H1 (cell line): ENCODE measurements around the gene HEATR5A. TPM values are rescaled to one million over a fixed set of nuclear protein-coding genes. Genes with fewer than 3 reads are reported as not detected.

Experiments used
- CTCF ChIA-PET: fragments of 300-600 bp; sonication (Branson Sonifier 250); formaldehyde crosslinking; loops from one replicate; lab custom pipeline; 2021; ENCODE audit not compliant: partially characterized antibody; lab: Charles Lee
- POLR2A ChIA-PET: fragments of 300-600 bp; sonication (Branson Sonifier 250); formaldehyde crosslinking; loops from one replicate; lab custom pipeline; 2021; ENCODE audit warnings: inconsistent platforms; ENCODE audit not compliant: partially characterized antibody; lab: Charles Lee
- DNase-seq, 2 experiments: peaks; one replicate each; pipeline versions ENCODE4 v3.0.0 to v3.0.0-alpha.2; 2010 to 2022; ENCODE audit warnings: low spot score in 2 of 2, low read depth in 1 of 2, mixed read lengths in 1 of 2
- FAIRE-seq: peaks from 2 replicates; lab custom pipeline; 2011; peaks lifted over from hg19 to GRCh38; lab: Jason Lieb, UNC
- H2AFZ ChIP-seq: 2 replicates; pipeline ENCODE4 v1.8.1; 2012; ENCODE audit warnings: low read length, inconsistent platforms
- H2AK5ac ChIP-seq: 2 replicates; pipeline ENCODE4 v1.6.1; 2013; ENCODE audit warnings: low read depth, low read length
- H2BK120ac ChIP-seq: replicated peaks from 2 replicates; pipeline ENCODE3; 2013; ENCODE audit warnings: low read depth, low read length, inconsistent platforms
- H2BK12ac ChIP-seq: 2 replicates; pipeline ENCODE4 v1.6.1; 2013; ENCODE audit warnings: low read depth, low read length
- H2BK15ac ChIP-seq: 2 replicates; pipeline ENCODE4 v1.6.1; 2013; ENCODE audit warnings: low read length
- H2BK20ac ChIP-seq: 2 replicates; pipeline ENCODE4 v1.6.1; 2013; ENCODE audit warnings: low read length
- H2BK5ac ChIP-seq: 2 replicates; pipeline ENCODE4 v1.6.1; 2013; ENCODE audit warnings: low read depth, low read length
- H3K14ac ChIP-seq: 2 replicates; pipeline ENCODE4 v1.6.1; 2013; ENCODE audit warnings: inconsistent platforms; ENCODE audit not compliant: insufficient read length
- H3K18ac ChIP-seq: 2 replicates; pipeline ENCODE4 v1.6.1; 2013; ENCODE audit warnings: low read length; ENCODE audit errors: extremely low read depth
- H3K23ac ChIP-seq: 2 replicates; pipeline ENCODE4 v1.6.1; 2013; ENCODE audit warnings: inconsistent platforms; ENCODE audit not compliant: insufficient read length
- H3K23me2 ChIP-seq: 2 replicates; pipeline ENCODE4 v1.6.1; 2013; ENCODE audit warnings: low read depth, low read length
- H3K27ac ChIP-seq: 2 replicates; pipeline ENCODE4 v1.6.1; 2011; ENCODE audit warnings: low read depth, low read length, inconsistent platforms
- H3K27me3 ChIP-seq, 4 experiments: replicated peaks in 1 of 4; 1 replicate in 1 of 4; 2 replicates in 3 of 4; pipeline versions ENCODE4 v1.6.1 to v1.8.1; 2011 to 2013; ENCODE audit warnings: low read length in 3 of 4, mild to moderate bottlenecking in 3 of 4, inconsistent platforms in 2 of 4, mixed read lengths in 2 of 4, moderate library complexity in 1 of 4; ENCODE audit not compliant: control insufficient read depth in 3 of 4, insufficient read depth in 3 of 4; ENCODE audit errors: extremely low read depth in 1 of 4
- H3K36me3 ChIP-seq, 4 experiments: 2 replicates each; pipeline versions ENCODE4 v1.6.1 to v1.8.1; 2011 to 2013; ENCODE audit warnings: mild to moderate bottlenecking in 4 of 4, low read length in 3 of 4, moderate library complexity in 2 of 4, control low read depth in 1 of 4, inconsistent platforms in 1 of 4; ENCODE audit not compliant: insufficient read depth in 4 of 4, control insufficient read depth in 2 of 4
- H3K4ac ChIP-seq: replicated peaks from 2 replicates; pipeline ENCODE3; 2013; ENCODE audit warnings: low read length, low read depth, mixed read lengths, inconsistent platforms; ENCODE audit not compliant: insufficient read length
- H3K4me1 ChIP-seq, 4 experiments: replicated peaks in 1 of 4; 1 replicate in 1 of 4; 2 replicates in 3 of 4; pipeline versions ENCODE4 v1.6.1 to v1.8.1; 2011 to 2013; ENCODE audit warnings: low read length in 3 of 4, inconsistent platforms in 2 of 4, mixed read lengths in 1 of 4; ENCODE audit not compliant: insufficient read depth in 4 of 4, control insufficient read depth in 3 of 4
- H3K4me2 ChIP-seq, 2 experiments: 2 replicates each; pipeline versions ENCODE4 v1.6.1 to v1.8.1; 2011 to 2013; ENCODE audit warnings: low read depth in 2 of 2, low read length in 2 of 2, control low read depth in 1 of 2, inconsistent platforms in 1 of 2, mild to moderate bottlenecking in 1 of 2; ENCODE audit not compliant: insufficient read depth in 1 of 2
- H3K4me3 ChIP-seq, 4 experiments: fragments of 200-600, 300-600 bp in 1 of 4; sonication (generic), shearing (Covaris generic), sonication (Bioruptor Twin) in 1 of 4; 2 replicates each; pipeline versions ENCODE4 v1.5.1 to v1.8.1; 2011 to 2016; ENCODE audit warnings: low read length in 4 of 4, low read depth in 3 of 4, control low read depth in 2 of 4, inconsistent platforms in 2 of 4, mild to moderate bottlenecking in 2 of 4, mixed read lengths in 1 of 4, moderate library complexity in 1 of 4; ENCODE audit not compliant: insufficient read depth in 2 of 4; ENCODE audit errors: extremely low read depth in 1 of 4
- H3K56ac ChIP-seq: replicated peaks from 2 replicates; pipeline ENCODE3; 2013; ENCODE audit warnings: low read depth, mild to moderate bottlenecking, mixed read lengths, low read length, inconsistent platforms; ENCODE audit not compliant: insufficient read length
- H3K79me1 ChIP-seq: 2 replicates; pipeline ENCODE4 v1.6.1; 2013; ENCODE audit warnings: low read depth, low read length, control low read depth
- H3K79me2 ChIP-seq, 2 experiments: 2 replicates each; pipeline versions ENCODE4 v1.6.1 to v1.8.1; 2012 to 2013; ENCODE audit warnings: low read length in 2 of 2, mild to moderate bottlenecking in 2 of 2, inconsistent platforms in 1 of 2; ENCODE audit not compliant: insufficient read depth in 2 of 2, control insufficient read depth in 1 of 2
- H3K9ac ChIP-seq, 4 experiments: replicated peaks in 1 of 4; 1 replicate in 1 of 4; 2 replicates in 3 of 4; pipeline versions ENCODE4 v1.6.1 to v1.8.1; 2011 to 2013; ENCODE audit warnings: low read depth in 3 of 4, low read length in 3 of 4, control low read depth in 2 of 4, mild to moderate bottlenecking in 2 of 4, moderate library complexity in 2 of 4, inconsistent platforms in 1 of 4; ENCODE audit errors: extremely low read depth in 1 of 4
- H3K9me3 ChIP-seq, 2 experiments: 2 replicates each; pipeline versions ENCODE4 v1.6.1 to v1.8.1; 2012 to 2013; ENCODE audit warnings: mild to moderate bottlenecking in 2 of 2, moderate library complexity in 2 of 2, control low read depth in 1 of 2, inconsistent platforms in 1 of 2, low read depth in 1 of 2, low read length in 1 of 2, mixed read lengths in 1 of 2; ENCODE audit not compliant: insufficient read depth in 2 of 2
- H4K20me1 ChIP-seq, 2 experiments: replicated peaks in 1 of 2; 2 replicates each; pipeline versions ENCODE3 to v1.8.1; 2011 to 2013; ENCODE audit warnings: inconsistent platforms in 2 of 2, low read length in 2 of 2, mild to moderate bottlenecking in 1 of 2; ENCODE audit not compliant: insufficient read depth in 2 of 2, control insufficient read depth in 1 of 2
- H4K5ac ChIP-seq: 2 replicates; pipeline ENCODE4 v1.6.1; 2013; ENCODE audit warnings: low read length, low read depth, mixed read lengths, inconsistent platforms; ENCODE audit not compliant: insufficient read length
- H4K8ac ChIP-seq: 2 replicates; pipeline ENCODE4 v1.8.0; 2013; ENCODE audit warnings: mild to moderate bottlenecking, moderate library complexity, low read length, inconsistent platforms; ENCODE audit not compliant: insufficient read depth; ENCODE audit errors: extremely low read depth
- H4K91ac ChIP-seq: replicated peaks from 2 replicates; pipeline ENCODE3; 2013; ENCODE audit warnings: low read length, mixed read lengths, inconsistent platforms; ENCODE audit not compliant: insufficient read length
- BACH1 ChIP-seq: IDR thresholded peaks from 2 replicates; pipeline ENCODE4 v1.6.1; 2012; ENCODE audit warnings: low read length, improper control_type of control experiment
- EP300 ChIP-seq, 2 experiments: IDR thresholded peaks; 1 replicate in 1 of 2; 2 replicates in 1 of 2; pipeline ENCODE4 v1.6.1; 2011 to 2012; ENCODE audit warnings: low read depth in 2 of 2, low read length in 2 of 2, mild to moderate bottlenecking in 2 of 2, borderline replicate concordance in 1 of 2, inconsistent platforms in 1 of 2, moderate library complexity in 1 of 2
- MAFK ChIP-seq: IDR thresholded peaks from 2 replicates; pipeline ENCODE4 v1.6.1; 2012; ENCODE audit warnings: low read depth, mild to moderate bottlenecking, improper control_type of control experiment, low read length
- RAD21 ChIP-seq, 2 experiments: IDR thresholded peaks in 1 of 2; conservative IDR thresholded peaks in 1 of 2; 2 replicates each; pipeline ENCODE4 v1.6.1; 2011; ENCODE audit warnings: low read depth in 2 of 2, low read length in 2 of 2, improper control_type of control experiment in 1 of 2, inconsistent platforms in 1 of 2, mild to moderate bottlenecking in 1 of 2, moderate library complexity in 1 of 2
- polyA plus RNA-seq, 7 experiments: library from polyadenylated mRNA; depleted of rRNA in 3 of 7; stranded (reverse) in 5 of 7; unstranded in 2 of 7; fragments of >200 nt in 5 of 7; fragments of 200-250 nt in 2 of 7; gene quantifications; 1 replicate in 5 of 7; 2 replicates in 1 of 7; 4 replicates in 1 of 7; pipeline versions ENCODE4 v1.2.1 to v1.2.3, GENCODE V29; 2011 to 2013; ENCODE audit warnings: missing spikeins in 2 of 7, mixed read lengths in 2 of 7
- total RNA-seq: library from RNA; stranded (reverse); fragmentation: NEBNext Ultra II Directional; extraction: Animal tissue kit (Norgen Biotek cat#: 25700); gene quantifications from 2 replicates; pipeline ENCODE4 v1.2.1, GENCODE V29; 2021

The HEATR5A gene
- total and polyA plus RNA-seq, 2 of the 8 experiments (the other 6 are each of a cell fraction or from before 2014, with no cell fraction given) = 9.0 to 36.2 TPM

GRCh38 chr14:31326111-31326510 lies 94.2 kb downstream of the HEATR5A start:
- POLR2A ChIA-PET = no interaction called here
- TF ChIP-seq MAFK (no peak), BACH1 (no peak), EP300 (IDR thresholded peaks at IDR 0.05; ENCODE audit: borderline replicate concordance in 1 of 2, low read depth in 2 of 2, low read length in 2 of 2) (no peak), RAD21 (IDR thresholded peaks at IDR 0.05 in 1 of 2, conservative IDR thresholded peaks at IDR 0.05 in 1 of 2; ENCODE audit: low read depth in 2 of 2, low read length in 2 of 2) (peak in 1 of 2 experiments; percentile 20; a peak in 1 of 4 replicates)

More at GRCh38 chr14:31326111-31326510, 94.2 kb downstream of the HEATR5A start:
- Histone ChIP-seq H3K4me2 (no peak overlapping the region), H4K8ac (no peak overlapping the region), H2BK5ac (no peak overlapping the region), H3K79me1 (no peaks in the 10 kb centered on the region), H3K4ac (no peak overlapping the region), H3K9me3 (peaks cover 10 to 15% of the 10 kb centered on the region in 2 experiments), H4K91ac (no peak overlapping the region), H4K5ac (no peak overlapping the region), H3K36me3 (no peaks in the 10 kb centered on the region; a peak in 2 of 8 replicates), H3K23me2 (no peaks in the 10 kb centered on the region), H4K20me1 (no peaks in the 10 kb centered on the region), H2BK20ac (no peak overlapping the region), H3K27ac (no peak overlapping the region), H2BK12ac (no peak overlapping the region), H3K4me3 (no peak overlapping the region), H2BK15ac (no peak overlapping the region), H3K18ac (no peak overlapping the region), H3K56ac (no peak overlapping the region), H2AK5ac (no peak overlapping the region), H3K79me2 (no peaks in the 10 kb centered on the region), H3K27me3 (peaks cover 0 to 1% (median 0%) of the 10 kb centered on the region in 4 experiments; a peak in 1 of 7 replicates), H2AFZ (no peak overlapping the region), H3K23ac (no peak overlapping the region), H3K4me1 (no peaks in the 10 kb centered on the region), H3K9ac (no peak overlapping the region), H3K14ac (no peak overlapping the region), H2BK120ac (no peak overlapping the region)
- DNase-seq (no peak), FAIRE-seq (no peak)
- CTCF ChIA-PET = interaction anchor here (0.6 to 1.2 kb wide), 3 partner anchors 53 to 1103 kb away, joined by 3 to 4 read pairs (median 3); no protein-coding TSS in a partner anchor
